Measurements from ENCODE around the gene EXOSC10.

- TF ChIP-seq POLR2A (IDR thresholded peaks at IDR 0.05; ENCODE audit: low read depth, low read length): no peak
- TF ChIP-seq POLR2AphosphoS5 (IDR thresholded peaks at IDR 0.05; ENCODE audit: low read depth, low read length): no peak
- TF ChIP-seq PAX5 (IDR thresholded peaks at IDR 0.05; ENCODE audit: insufficient read depth, low read length, severe bottlenecking): no peak
Observed at GRCh38 chr1:11134898-11135266, 35.2 kb upstream of the EXOSC10 start.

Measured in GM12891 (cell line).